GM18526 (cell line): Measurements from ENCODE around the gene DNASE1L1.
A peak's percentile ranks its signal among the peaks of the same experiment; 100 is the strongest.

Source experiments
- POLR2A ChIP-seq: IDR thresholded peaks from 3 replicates; pipeline ENCODE4 v1.6.1; 2011; ENCODE audit not compliant: insufficient read length; ENCODE audit errors: extremely low read depth

The DNASE1L1 gene

DNA sequence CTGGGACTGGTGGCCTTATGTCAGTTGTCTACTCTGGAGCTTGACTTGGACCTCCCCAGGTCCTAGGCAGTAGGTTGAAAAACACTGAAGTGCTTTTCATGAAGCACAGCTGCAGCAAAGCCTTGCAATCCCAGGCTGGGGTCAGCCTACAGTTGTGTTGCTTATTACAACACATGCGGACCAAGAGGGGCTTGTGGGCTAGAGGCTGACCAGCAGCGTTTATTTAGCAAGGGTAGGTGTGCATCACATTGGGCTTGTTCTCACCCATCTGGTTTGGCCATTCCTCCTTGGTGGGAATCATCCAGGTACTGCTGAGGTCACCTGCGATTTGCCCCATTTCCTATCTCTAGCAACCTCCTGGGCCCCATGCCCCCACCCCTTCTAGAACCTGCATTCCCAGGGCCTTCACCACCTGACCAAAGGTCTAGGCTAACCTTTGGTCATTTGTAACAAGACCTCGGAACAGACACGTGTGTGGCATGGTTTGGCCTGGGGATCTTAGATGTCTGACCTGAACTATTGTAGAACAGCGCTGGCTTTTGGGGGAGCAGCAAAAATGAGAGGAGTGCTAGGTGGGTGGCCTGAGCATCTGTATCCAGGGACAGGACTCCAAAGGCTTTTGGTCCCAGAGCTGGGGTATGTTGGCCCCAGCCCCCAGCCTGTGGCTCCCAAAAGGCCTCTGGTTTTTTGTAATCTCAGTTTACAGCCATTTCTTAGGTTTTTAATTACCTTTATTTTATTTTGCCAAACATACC lies 7.8 kb downstream of the DNASE1L1 start:
- no peak for TF ChIP-seq POLR2A

DNA sequence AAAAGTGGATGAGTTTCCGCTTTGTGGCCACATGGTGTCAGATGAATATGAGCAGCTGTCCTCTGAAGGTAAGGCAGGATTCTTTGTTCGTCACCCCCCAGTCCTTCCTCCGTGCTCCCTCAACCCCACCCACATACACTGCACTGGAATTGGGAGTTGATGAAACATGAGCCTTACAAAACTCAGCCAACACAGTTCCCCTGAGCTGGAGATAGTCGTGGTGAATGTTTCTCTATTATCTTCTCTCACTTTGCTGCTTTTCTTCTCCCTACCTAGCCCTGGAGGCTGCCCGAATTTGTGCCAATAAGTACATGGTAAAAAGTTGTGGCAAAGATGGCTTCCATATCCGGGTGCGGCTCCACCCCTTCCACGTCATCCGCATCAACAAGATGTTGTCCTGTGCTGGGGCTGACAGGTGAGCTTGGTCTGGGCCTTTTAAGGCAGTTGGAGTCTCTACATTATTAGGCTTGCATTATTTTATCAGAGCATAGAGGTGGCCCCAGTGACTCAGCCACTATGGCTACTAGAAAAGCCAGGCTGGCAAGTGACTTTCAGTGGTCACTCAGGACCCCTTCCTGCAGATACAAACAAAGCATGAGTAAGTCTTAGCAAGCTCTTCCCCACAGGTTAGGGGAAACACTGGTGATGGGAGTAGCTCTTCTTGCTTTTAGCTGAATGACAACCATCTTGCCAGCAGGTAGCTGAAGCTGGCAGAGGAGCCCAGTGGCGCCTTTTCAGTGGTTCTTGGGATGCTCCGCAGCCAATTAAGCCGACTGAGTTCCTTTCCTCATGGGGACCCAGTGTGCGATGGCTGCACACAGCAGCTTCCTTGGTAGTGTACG lies 9.3 kb downstream of the DNASE1L1 start:
- TF ChIP-seq POLR2A, result no peak

- TF ChIP-seq POLR2A, result no peak
Measured at GRCh38 chrX:154398668-154399526, 10.2 kb downstream of the DNASE1L1 start.

DNA sequence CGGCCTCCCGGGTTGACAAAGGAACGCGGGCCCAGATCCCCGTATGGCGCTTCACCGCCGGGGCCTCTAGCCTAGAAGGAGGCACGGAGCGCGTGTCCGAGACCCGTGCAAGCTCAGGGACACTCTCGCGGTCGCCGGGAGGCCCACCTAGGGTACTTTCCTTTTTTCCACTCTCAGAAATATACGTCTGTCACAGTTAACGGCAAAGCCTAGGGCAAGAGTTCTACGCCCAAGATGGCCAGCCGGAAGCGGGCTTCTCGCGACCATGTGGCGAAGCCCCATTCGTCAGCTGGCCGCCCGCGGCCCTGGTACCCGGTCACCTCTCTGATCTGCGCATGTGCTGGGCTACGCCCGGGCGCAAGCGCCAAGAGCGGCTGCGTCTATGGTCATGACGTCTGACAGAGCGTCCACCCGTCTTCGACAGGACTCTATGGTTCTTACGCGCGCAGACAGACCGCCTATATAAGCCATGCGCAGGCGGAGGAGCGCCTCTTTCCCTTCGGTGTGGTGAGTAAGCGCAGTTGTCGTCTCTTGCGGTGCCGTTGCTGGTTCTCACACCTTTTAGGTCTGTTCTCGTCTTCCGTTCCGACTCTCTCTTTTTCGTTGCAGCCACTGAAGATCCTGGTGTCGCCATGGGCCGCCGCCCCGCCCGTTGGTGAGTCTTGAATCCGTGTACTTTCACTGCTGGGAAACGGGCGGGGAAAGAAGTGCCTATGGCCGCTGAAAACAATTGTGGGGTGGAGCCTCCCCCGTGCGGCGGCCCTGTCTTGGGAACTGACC lies 11.0 kb downstream of the DNASE1L1 start, which contains the start of gene RPL10:
Gene RPL10, plus strand, starts transcription at position 490 of the 780 bp plus-strand sequence. Its CDS starts 143 bp downstream, at position 633.
- peak; percentile 99 for TF ChIP-seq POLR2A

- no peak for TF ChIP-seq POLR2A
Measured at GRCh38 chrX:154396973-154397887, 11.8 kb downstream of the DNASE1L1 start.

DNA sequence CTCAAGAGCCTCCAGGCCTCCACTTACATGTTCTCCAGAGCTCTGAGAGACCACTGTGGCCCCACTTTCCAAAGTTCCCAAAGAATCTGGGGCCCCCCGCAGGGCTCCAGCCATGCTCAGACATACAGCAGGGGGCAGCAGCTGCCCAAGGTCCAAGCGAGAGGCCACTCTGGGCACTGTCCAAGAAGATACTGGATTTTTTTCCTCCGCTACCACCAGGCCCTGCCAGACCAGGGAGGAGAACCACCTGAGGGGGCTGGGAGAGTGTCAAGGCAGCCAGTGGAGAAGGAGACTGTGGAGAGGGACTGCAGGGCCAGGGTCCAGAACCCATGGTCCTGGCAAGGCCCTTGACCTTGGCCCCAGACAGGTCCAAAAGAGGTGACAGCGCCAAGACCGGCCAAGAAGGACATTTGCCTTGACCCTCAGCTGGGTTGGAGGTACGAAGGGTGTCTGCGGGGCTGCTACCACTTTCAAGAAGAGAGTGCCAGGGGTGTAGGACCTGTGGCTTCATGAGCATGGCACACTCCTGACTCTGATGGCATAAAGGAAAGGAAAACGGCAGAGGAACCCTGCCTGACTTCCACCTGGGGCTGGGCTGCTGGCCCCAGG lies 24.7 kb downstream of the DNASE1L1 start:
- TF ChIP-seq POLR2A, result no peak

GRCh38 chrX:154383359-154384283 lies 25.4 kb downstream of the DNASE1L1 start:
- no peak for TF ChIP-seq POLR2A

DNA sequence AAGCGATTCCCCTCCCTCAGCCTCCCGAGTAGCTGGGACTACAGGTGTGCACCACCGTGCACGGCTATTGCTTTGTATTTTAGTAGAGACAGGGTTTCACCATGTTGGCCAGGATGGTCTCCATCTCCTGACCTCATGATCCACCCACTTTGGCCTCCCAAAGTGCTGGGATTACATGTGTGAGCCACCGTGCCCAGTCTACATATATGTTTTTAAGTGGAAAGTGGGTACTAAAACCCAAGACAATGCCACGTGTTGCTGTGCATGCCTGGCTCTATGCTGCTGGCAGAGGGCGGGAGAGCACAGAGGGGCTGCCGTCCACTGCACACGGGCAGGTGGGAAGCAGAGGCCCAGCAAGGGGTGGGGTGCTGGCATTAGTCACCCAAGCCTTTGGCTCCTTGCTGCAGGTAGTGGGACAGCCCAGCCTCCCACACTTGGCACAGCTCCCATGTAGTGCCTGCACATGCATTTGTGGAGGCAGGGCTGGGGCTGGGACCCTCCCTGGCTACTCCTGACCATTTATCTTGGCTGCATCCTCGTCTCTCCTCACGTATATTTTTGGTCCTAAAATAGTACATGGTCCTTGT lies 26.5 kb downstream of the DNASE1L1 start:
- peak; percentile 10 for TF ChIP-seq POLR2A

- no peak for TF ChIP-seq POLR2A
Measured at GRCh38 chrX:154381271-154381670, 27.8 kb downstream of the DNASE1L1 start.

DNA sequence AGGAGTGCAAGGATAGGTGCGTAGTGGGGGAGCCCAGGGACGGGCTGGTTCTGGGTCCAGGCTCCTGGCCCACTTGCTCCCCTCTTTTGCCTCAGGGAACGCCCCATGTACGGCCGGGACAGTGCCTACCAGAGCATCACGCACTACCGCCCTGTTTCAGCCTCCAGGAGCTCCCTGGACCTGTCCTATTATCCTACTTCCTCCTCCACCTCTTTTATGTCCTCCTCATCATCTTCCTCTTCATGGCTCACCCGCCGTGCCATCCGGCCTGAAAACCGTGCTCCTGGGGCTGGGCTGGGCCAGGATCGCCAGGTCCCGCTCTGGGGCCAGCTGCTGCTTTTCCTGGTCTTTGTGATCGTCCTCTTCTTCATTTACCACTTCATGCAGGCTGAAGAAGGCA lies 28.3 kb downstream of the DNASE1L1 start:
- no peak for TF ChIP-seq POLR2A

GRCh38 chrX:154380153-154380552 lies 28.9 kb downstream of the DNASE1L1 start:
- no peak for TF ChIP-seq POLR2A

- TF ChIP-seq POLR2A, result no peak
Measured at GRCh38 chrX:154379569-154379951, 29.5 kb downstream of the DNASE1L1 start.
